GM18498 (cell line): ENCODE measurements around the gene SPDYE17.
"Not testable (repeated sequence)": the region's sequence is repeated elsewhere in the genome, so short reads cannot be mapped to it uniquely, and the experiment has no call there.

Experiments used
- ATAC-seq: cut with Tn5 transposase; IDR thresholded peaks from one replicate; pipeline ENCODE4 v1.9.1; 2021; ENCODE audit warnings: mild to moderate bottlenecking, moderate library complexity; ENCODE audit not compliant: unreplicated experiment

SPDYE17 gene

GRCh38 chr7:77032261-77032660 is at the start of gene SPDYE17:
Gene SPDYE17, minus strand, starts transcription at chr7:77032361. Its CDS starts 1,791 bp downstream, at chr7:77030570.
- not testable (repeated sequence) for ATAC-seq

GRCh38 chr7:77080236-77080635 is 48.1 kb upstream of the SPDYE17 start:
- ATAC-seq, result not testable (repeated sequence)

GRCh38 chr7:77079624-77080023 is 47.5 kb upstream of the SPDYE17 start:
- ATAC-seq, result not testable (repeated sequence)

- not testable (repeated sequence) for ATAC-seq
Observed at GRCh38 chr7:77079112-77079511, 47.0 kb upstream of the SPDYE17 start.

GRCh38 chr7:77077060-77077459 is 44.9 kb upstream of the SPDYE17 start:
- not testable (repeated sequence) for ATAC-seq

GRCh38 chr7:77074786-77075396 is 42.7 kb upstream of the SPDYE17 start:
- not testable (repeated sequence) for ATAC-seq

GRCh38 chr7:77071108-77071507 is 38.9 kb upstream of the SPDYE17 start:
- not testable (repeated sequence) for ATAC-seq

- ATAC-seq, result not testable (repeated sequence)
Observed at GRCh38 chr7:77065869-77066268, 33.7 kb upstream of the SPDYE17 start.

GRCh38 chr7:77063732-77064131 is 31.6 kb upstream of the SPDYE17 start:
- ATAC-seq, result not testable (repeated sequence)

GRCh38 chr7:77062557-77062956 is 30.4 kb upstream of the SPDYE17 start, which contains the start of gene SPDYE18:
Gene SPDYE18, minus strand, starts transcription at chr7:77062558. Its CDS starts 2,046 bp downstream, at chr7:77060512.
- ATAC-seq, result not testable (repeated sequence)

- ATAC-seq, result not testable (repeated sequence)
Observed at GRCh38 chr7:77026349-77026748, 5.8 kb downstream of the SPDYE17 start.

- ATAC-seq, result not testable (repeated sequence)
Observed at GRCh38 chr7:77010074-77010680, 22.0 kb downstream of the SPDYE17 start.

GRCh38 chr7:77008000-77008399 is 24.2 kb downstream of the SPDYE17 start:
- ATAC-seq, result not testable (repeated sequence)

- ATAC-seq, result not testable (repeated sequence)
Observed at GRCh38 chr7:77006127-77007110, 25.7 kb downstream of the SPDYE17 start.

- ATAC-seq, result not testable (repeated sequence)
Observed at GRCh38 chr7:77005461-77006057, 26.6 kb downstream of the SPDYE17 start.

GRCh38 chr7:77004151-77004550 is 28.0 kb downstream of the SPDYE17 start:
- not testable (repeated sequence) for ATAC-seq

GRCh38 chr7:77003241-77003640 is 28.9 kb downstream of the SPDYE17 start:
- ATAC-seq, result not testable (repeated sequence)

GRCh38 chr7:77002678-77003233 is 29.4 kb downstream of the SPDYE17 start:
- ATAC-seq, result not testable (repeated sequence)

GRCh38 chr7:77002104-77002503 is 30.1 kb downstream of the SPDYE17 start:
- not testable (repeated sequence) for ATAC-seq

GRCh38 chr7:76999474-77000107 is 32.6 kb downstream of the SPDYE17 start:
- not testable (repeated sequence) for ATAC-seq
